Neural progenitor cell (in vitro differentiated cells): ENCODE measurements around the gene OR8B8. TPM values are rescaled to one million over a fixed set of nuclear protein-coding genes. Genes with fewer than 3 reads are reported as not detected.
A peak's percentile ranks its signal among the peaks of the same experiment; 100 is the strongest.

ENCODE experiments used
- DNase-seq: peaks from one replicate; pipeline ENCODE4 v3.0.0-alpha.2; 2016; ENCODE audit warnings: low spot score
- H2AFZ ChIP-seq: fragments of 200-600 bp; sonication (generic); replicated peaks from 2 replicates; pipeline ENCODE4 v1.6.1; 2016; ENCODE audit warnings: antibody characterized with exemption
- H3F3A ChIP-seq: fragments of 200-600 bp; sonication (generic); 2 replicates; pipeline ENCODE4 v1.6.1; 2016; ENCODE audit warnings: antibody characterized with exemption, low read depth
- H3K27ac ChIP-seq: fragments of 200-600 bp; sonication (generic); 2 replicates; pipeline ENCODE4 v1.5.1; 2016; ENCODE audit warnings: mild to moderate bottlenecking
- H3K27me3 ChIP-seq: fragments of 200-600 bp; sonication (generic); 2 replicates; pipeline ENCODE4 v1.6.1; 2016; ENCODE audit warnings: mild to moderate bottlenecking, moderate library complexity
- H3K36me3 ChIP-seq: fragments of 200-600 bp; sonication (generic); 2 replicates; pipeline ENCODE4 v1.5.1; 2016
- H3K4me1 ChIP-seq: fragments of 200-600 bp; sonication (generic); 2 replicates; pipeline ENCODE4 v1.6.1; 2016; ENCODE audit warnings: mixed run types
- H3K4me2 ChIP-seq: fragments of 200-600 bp; sonication (generic); 2 replicates; pipeline ENCODE4 v1.6.1; 2016
- H3K4me3 ChIP-seq: fragments of 200-600 bp; sonication (generic); 2 replicates; pipeline ENCODE4 v1.5.1; 2016
- H3K79me2 ChIP-seq: fragments of 200-600 bp; sonication (generic); 2 replicates; pipeline ENCODE4 v1.6.1; 2016; ENCODE audit warnings: low read depth
- H3K9ac ChIP-seq: fragments of 200-600 bp; sonication (generic); 2 replicates; pipeline ENCODE4 v1.6.1; 2016
- H3K9me3 ChIP-seq: fragments of 200-600 bp; sonication (generic); 2 replicates; pipeline ENCODE4 v1.5.1; 2016; ENCODE audit warnings: low read depth
- H4K20me1 ChIP-seq: fragments of 200-600 bp; sonication (generic); 2 replicates; pipeline ENCODE4 v1.6.1; 2016; ENCODE audit warnings: low read depth
- H3K27ac Mint-ChIP-seq: 3 replicates; pipeline ENCODE4 v1.8.0; 2021; ENCODE audit warnings: mixed read lengths
- H3K27me3 Mint-ChIP-seq: 2 replicates; pipeline ENCODE4 v1.8.0; 2022; ENCODE audit warnings: low read depth, mild to moderate bottlenecking, inconsistent platforms, moderate library complexity, mixed read lengths; ENCODE audit not compliant: insufficient read depth
- H3K36me3 Mint-ChIP-seq: 3 replicates; pipeline ENCODE4 v1.8.0; 2021; ENCODE audit warnings: mixed read lengths
- H3K4me1 Mint-ChIP-seq: 3 replicates; pipeline ENCODE4 v1.8.0; 2021; ENCODE audit warnings: mixed read lengths
- H3K4me3 Mint-ChIP-seq: 3 replicates; pipeline ENCODE4 v1.8.0; 2021; ENCODE audit warnings: mild to moderate bottlenecking, moderate library complexity, mixed read lengths
- H3K9me3 Mint-ChIP-seq: 3 replicates; pipeline ENCODE4 v1.8.0; 2020; ENCODE audit warnings: mixed read lengths
- EZH2 ChIP-seq: fragments of 200-600 bp; sonication (generic); IDR thresholded peaks from 2 replicates; pipeline ENCODE4 v1.6.1; 2017; ENCODE audit warnings: antibody characterized with exemption, mild to moderate bottlenecking, moderate library complexity
- EZH2phosphoT487 ChIP-seq: fragments of 200-600 bp; sonication (generic); IDR thresholded peaks from 2 replicates; pipeline ENCODE4 v1.6.1; 2017; ENCODE audit warnings: antibody characterized with exemption
- total RNA-seq: library from RNA; depleted of rRNA; stranded (reverse); fragments of >200 nt; gene quantifications from 2 replicates; pipeline ENCODE4 v1.2.3, GENCODE V29; 2015; ENCODE audit warnings: low replicate concordance
- TF ChIP-seq, protein P1 (sequence below): fragments of 200-600 bp; sonication (generic); IDR thresholded peaks from 2 replicates; pipeline ENCODE4 v1.5.1; 2017; ENCODE audit warnings: antibody characterized with exemption, mild to moderate bottlenecking

The OR8B8 gene, protein sequence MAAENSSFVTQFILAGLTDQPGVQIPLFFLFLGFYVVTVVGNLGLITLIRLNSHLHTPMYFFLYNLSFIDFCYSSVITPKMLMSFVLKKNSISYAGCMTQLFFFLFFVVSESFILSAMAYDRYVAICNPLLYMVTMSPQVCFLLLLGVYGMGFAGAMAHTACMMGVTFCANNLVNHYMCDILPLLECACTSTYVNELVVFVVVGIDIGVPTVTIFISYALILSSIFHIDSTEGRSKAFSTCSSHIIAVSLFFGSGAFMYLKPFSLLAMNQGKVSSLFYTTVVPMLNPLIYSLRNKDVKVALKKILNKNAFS
- total RNA-seq, result not detected in 2 replicates

DNA sequence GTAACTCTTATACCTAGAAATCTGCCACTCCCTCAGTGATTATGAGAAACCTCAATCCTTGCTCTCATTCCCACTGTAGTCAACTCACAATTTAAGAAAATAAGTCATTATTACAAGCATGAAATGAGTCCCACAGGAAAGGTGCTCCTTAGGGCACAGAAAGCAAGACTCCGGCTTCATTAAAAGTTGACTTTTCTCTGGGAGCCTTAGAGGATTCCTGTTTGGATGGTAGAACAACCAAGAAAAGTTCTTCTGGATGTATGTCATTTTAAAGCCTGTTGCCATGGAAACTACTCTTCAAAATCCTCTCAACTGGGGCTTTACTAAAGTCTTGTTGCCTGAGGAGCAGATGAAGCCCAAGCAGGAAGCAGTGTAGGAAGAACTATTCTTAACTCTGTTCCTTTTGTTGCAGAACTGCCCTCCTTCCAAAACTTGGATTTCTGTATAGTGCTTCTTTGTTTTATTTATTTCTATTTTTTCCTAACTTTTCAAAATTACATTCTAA lies at the start of gene OR8B8:
TSS of gene OR8B8 (minus strand) at position 51 of the 505 bp plus-strand sequence. CDS start 4,611 bp downstream, outside the sequence.
- Histone ChIP-seq H3K9me3 (no peaks in the 10 kb centered on the region), H3K27me3 (peaks cover 7% of the 10 kb centered on the region), H2AFZ (peak within 1 kb of the TSS; percentile 3), H3K4me3 (no peak within 1 kb of the TSS), H3K36me3 (no peaks in the 10 kb centered on the region), H4K20me1 (no peaks in the 10 kb centered on the region), H3K4me2 (no peak within 1 kb of the TSS), H3K27ac (no peak within 1 kb of the TSS), H3F3A (no peaks in the 10 kb centered on the region), H3K9ac (no peak within 1 kb of the TSS), H3K79me2 (no peaks in the 10 kb centered on the region), H3K4me1 (no peaks in the 10 kb centered on the region)
- Mint-ChIP-seq H3K4me1 (peaks cover 13% of the 10 kb centered on the region), H3K27ac (no peak within 1 kb of the TSS), H3K4me3 (no peak within 1 kb of the TSS), H3K27me3 (no peaks in the 10 kb centered on the region), H3K9me3 (no peaks in the 10 kb centered on the region), H3K36me3 (no peaks in the 10 kb centered on the region)
- no peak for DNase-seq
- no peak for TF ChIP-seq EZH2
- no peak for TF ChIP-seq EZH2phosphoT487
- TF ChIP-seq, protein P1, sequence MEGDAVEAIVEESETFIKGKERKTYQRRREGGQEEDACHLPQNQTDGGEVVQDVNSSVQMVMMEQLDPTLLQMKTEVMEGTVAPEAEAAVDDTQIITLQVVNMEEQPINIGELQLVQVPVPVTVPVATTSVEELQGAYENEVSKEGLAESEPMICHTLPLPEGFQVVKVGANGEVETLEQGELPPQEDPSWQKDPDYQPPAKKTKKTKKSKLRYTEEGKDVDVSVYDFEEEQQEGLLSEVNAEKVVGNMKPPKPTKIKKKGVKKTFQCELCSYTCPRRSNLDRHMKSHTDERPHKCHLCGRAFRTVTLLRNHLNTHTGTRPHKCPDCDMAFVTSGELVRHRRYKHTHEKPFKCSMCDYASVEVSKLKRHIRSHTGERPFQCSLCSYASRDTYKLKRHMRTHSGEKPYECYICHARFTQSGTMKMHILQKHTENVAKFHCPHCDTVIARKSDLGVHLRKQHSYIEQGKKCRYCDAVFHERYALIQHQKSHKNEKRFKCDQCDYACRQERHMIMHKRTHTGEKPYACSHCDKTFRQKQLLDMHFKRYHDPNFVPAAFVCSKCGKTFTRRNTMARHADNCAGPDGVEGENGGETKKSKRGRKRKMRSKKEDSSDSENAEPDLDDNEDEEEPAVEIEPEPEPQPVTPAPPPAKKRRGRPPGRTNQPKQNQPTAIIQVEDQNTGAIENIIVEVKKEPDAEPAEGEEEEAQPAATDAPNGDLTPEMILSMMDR, result no peak

DNA sequence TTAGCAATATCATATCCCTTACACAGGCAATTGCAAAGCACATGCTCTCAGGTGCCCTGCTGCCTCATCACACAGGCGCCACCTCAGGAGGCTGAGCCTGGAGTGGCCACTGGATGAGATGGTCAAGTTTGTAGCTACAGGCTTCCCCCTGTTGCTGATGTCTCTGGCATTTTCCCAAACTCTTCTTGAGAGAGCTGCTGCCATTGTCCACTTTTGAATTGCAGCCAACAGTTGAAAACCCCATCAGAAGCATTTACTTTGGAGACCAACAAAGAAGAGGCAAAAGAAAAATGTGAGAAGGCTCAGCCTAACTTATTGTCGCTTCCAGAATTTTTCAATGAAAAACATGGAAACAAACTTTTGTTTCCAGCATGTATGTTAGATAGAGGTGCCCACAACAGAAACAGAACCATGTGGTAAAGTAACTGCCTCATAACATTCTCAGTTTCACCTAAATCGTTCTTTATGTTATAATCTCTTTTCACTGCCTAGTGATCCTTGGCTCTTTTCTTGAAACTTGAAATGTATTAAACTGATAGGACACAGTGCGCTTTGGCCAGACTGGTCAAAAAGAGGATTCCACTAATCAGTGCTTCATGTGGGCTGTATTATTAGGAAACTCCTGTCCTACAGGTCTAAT lies 47.6 kb upstream of the OR8B8 start:
- no peak overlapping the region for H3K9ac ChIP-seq
- H3K27ac ChIP-seq, result no peak overlapping the region
- Mint-ChIP-seq H3K27me3 (no peaks in the 10 kb centered on the region), H3K4me1 (peaks cover 7% of the 10 kb centered on the region), H3K27ac (no peak overlapping the region), H3K36me3 (no peaks in the 10 kb centered on the region), H3K9me3 (no peaks in the 10 kb centered on the region), H3K4me3 (no peak overlapping the region)
- no peaks in the 10 kb centered on the region for H3F3A ChIP-seq
- no peaks in the 10 kb centered on the region for H3K36me3 ChIP-seq
- H3K4me1 ChIP-seq, result peaks cover 2% of the 10 kb centered on the region
- no peaks in the 10 kb centered on the region for H3K9me3 ChIP-seq
- no peak overlapping the region for H3K4me3 ChIP-seq
- TF ChIP-seq, protein P1, result no peak
- TF ChIP-seq EZH2 (no peak), EZH2phosphoT487 (no peak)
- H3K4me2 ChIP-seq, result no peak overlapping the region
- H4K20me1 ChIP-seq, result no peaks in the 10 kb centered on the region
- H3K27me3 ChIP-seq, result no peaks in the 10 kb centered on the region
- H3K79me2 ChIP-seq, result no peaks in the 10 kb centered on the region
- H2AFZ ChIP-seq, result peak overlapping the region; percentile 61
- DNase-seq, result no peak

DNA sequence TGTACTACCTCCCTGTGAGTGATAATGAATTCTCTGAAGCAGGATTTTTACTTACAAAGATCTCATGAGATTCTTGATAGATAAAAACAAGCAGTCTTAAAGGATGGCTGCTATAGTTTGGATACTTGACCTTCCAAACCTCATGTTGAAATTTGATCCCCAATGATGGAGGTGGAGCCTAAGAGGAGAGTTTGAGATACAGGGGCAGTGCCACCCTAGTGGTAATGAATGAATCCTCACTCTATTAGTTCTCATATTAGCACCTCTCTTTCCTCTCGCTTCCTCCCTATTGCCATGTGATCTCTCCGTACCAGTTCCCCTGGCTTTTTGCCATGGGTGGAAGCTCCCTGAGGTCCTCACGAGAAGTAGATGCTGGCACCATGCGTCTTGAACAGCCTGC lies 37.9 kb upstream of the OR8B8 start:
- Histone ChIP-seq H3K9ac (no peak overlapping the region), H3K4me2 (no peak overlapping the region), H3K4me1 (peaks cover 6% of the 10 kb centered on the region), H3K27me3 (no peaks in the 10 kb centered on the region), H3K79me2 (no peaks in the 10 kb centered on the region), H3K4me3 (no peak overlapping the region), H3F3A (peaks cover 11% of the 10 kb centered on the region), H3K27ac (no peak overlapping the region), H2AFZ (no peak overlapping the region), H3K36me3 (no peaks in the 10 kb centered on the region), H4K20me1 (no peaks in the 10 kb centered on the region), H3K9me3 (no peaks in the 10 kb centered on the region)
- H3K36me3 Mint-ChIP-seq, result no peaks in the 10 kb centered on the region
- H3K27ac Mint-ChIP-seq, result peak overlapping the region; percentile 7
- no peak overlapping the region for H3K4me3 Mint-ChIP-seq
- TF ChIP-seq EZH2phosphoT487, result no peak
- TF ChIP-seq EZH2, result no peak
- TF ChIP-seq, protein P1, result no peak
- DNase-seq, result no peak
- H3K4me1 Mint-ChIP-seq, result peaks cover 26% of the 10 kb centered on the region
- H3K27me3 Mint-ChIP-seq, result peaks cover 2% of the 10 kb centered on the region
- H3K9me3 Mint-ChIP-seq, result no peaks in the 10 kb centered on the region
